ENCODE measurements around the gene FNDC5.

Gene FNDC5

GRCh38 chr1:32864375-32865019, 6.2 kb downstream of the FNDC5 start:
- DNase-seq = no peak

- DNase-seq = no peak
Measured at GRCh38 chr1:32863881-32864245, 6.8 kb downstream of the FNDC5 start.

DNA sequence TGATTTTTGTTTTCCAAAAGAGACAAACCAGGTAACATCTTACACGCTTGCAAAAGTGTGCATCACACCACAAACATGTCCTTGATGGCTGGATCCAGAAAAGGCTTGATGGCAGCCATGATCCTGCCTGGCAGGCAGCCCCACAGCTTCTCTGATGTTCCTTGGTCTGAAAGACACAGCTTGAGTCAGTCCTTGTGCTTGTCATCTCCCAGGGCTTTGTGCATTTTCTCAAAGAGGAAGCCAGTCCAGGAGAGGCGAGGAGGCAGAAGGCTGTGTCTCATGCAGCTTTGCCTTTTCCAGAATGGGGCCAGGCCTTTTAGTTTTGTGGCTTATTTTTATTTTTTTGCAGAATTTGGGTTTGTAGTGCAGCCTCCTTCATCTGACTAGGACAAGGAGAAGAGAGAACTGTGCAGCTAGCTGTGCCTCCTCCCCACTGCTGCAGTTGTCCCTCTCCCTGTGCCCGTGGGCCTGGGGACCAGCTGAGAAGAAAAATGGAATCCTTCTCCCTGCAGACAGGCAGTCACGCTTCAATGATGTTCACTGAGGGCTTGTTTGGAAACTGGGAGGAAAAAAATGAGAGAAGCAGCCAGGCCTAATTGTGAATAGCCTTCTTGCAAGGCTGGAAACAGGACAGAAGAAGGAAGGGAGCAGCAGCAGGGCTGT, 7.4 kb downstream of the FNDC5 start:
- DNase-seq = peak in 1 of 3 experiments; percentile 29

DNA sequence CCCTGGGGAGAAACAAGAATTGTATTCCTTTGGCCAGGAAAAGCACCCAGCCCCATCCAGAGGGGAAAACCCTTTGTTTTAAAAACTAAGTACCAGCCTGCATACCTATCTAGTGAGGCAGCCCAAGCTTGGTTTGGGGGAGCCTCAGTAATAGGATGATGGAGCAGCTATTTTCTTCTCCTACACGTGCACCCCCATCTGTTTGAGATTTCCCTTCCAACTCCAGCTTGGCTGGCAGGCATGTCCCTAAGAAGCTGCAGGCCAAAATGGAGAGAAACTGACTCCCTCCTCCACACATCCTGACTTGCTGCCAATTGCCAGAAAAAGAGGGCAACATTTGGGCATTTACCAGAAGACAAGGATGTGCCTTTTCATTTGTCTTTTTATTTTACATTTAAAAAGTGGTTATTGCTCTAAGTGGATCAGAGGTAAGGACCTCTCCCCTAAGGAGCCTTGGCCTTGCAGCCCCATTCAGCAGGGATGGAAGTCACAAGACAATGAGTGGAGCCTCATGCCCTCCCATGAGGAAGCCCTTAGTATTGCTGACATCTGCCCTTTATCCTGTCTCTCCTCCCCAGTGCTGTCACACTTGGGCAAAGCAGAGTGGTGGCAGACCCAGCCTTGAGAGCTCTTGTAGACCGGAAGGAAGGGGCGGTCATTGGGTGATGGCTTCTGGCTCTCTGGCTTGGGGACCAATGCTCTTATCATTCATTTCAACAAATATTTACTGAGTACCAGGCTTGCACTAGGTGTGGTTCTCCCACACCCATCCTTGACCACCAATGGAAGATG, 8.6 kb downstream of the FNDC5 start:
- no peak for DNase-seq

DNA sequence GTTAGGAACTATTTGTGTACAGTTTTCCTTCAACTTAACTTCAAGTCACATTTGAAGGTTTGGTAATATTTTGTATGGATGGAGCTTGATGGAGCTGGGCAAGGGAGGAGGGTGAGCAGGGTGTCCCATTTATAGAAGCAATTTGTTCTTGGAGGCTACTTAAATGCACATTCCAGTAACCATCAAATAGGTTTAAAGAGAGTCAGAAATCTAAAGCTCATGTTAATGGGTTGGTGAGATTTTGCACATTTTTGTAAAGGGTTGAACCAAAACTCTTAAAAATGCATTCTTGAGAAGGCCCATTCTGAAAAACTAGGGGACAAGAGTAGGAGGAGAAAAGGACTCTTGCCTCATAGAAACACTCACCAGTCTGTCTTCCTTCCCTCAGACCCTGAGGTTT, 10.1 kb downstream of the FNDC5 start:
- DNase-seq = no peak

DNA sequence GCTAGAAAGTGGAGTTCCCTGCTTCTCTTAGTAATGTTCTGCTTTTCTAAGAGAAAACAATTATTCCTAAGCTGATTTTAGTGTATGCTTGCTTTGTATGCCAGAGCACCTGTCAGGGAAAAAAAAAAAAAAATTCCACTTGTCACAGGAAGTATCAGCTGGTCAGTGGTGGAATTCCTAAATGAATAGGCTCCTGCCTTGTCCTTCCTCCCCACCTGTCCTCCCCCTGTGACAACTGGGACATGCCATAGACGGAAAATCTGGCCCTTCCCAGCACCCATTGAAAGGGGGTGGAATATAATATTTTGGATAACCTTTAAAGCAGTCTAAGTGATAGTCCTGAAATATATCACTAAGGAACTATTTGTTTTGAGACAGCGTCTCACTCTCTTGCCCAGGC, 10.8 kb downstream of the FNDC5 start:
- no peak for DNase-seq

GRCh38 chr1:32858791-32859190, 11.9 kb downstream of the FNDC5 start:
- no peak for DNase-seq

DNA sequence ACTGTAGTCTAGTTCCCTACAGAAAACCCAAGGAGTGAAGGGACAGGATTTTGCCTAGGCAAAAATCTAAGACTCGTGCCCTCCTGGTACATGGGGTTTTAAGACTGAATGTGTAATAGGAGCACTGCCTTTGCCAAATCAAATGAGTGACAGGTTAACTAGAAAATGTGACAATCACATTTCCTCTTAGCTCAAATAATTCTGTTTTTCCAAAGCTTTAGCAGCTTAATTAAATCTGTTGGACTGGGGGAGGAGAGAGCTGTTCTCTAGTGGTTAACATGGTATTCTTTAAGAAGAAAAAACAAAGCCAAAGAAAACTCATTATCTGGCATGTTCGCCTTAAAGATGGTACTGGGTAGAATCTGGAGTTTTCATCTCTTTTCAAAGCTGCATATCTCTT, 12.6 kb downstream of the FNDC5 start:
- DNase-seq = no peak

- DNase-seq = no peak
Measured at GRCh38 chr1:32855861-32856617, 14.7 kb downstream of the FNDC5 start.

DNA sequence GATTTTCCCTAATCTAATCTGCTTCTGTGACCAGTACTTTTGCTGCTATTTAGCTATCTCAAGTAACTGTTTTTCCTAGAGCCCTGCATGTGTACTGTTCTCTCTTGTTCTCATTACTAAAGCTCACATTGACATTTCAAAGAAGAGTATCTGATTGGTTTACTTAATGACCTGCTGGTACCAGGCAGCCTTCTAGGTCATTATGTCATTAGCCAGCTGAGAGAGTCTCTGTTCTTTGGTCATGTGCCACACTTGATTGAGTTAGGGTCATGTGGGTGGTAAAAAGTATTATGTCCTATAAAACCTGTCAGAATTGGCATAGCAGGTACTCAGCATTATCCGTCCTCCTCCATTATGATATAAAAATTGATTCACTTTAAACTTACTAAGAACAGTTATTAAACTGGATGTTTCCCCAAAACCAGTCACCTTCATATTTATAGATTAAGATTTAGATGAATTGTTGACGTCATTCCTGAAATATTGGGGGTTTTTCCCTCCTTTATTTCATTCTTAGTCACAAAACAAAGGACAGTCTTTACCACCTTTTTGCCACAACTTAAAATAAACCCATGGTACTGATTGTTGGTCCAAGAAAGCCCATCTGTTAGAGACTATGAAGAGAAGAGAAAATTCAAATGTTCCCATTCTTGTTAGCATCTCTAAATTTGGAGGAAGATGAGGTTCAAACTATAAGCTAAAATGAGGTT, 22.2 kb downstream of the FNDC5 start:
- peak in 2 of 3 experiments; percentile 17 to 74 for DNase-seq

GRCh38 chr1:32831878-32832277, 38.8 kb downstream of the FNDC5 start:
- no peak for DNase-seq

DNA sequence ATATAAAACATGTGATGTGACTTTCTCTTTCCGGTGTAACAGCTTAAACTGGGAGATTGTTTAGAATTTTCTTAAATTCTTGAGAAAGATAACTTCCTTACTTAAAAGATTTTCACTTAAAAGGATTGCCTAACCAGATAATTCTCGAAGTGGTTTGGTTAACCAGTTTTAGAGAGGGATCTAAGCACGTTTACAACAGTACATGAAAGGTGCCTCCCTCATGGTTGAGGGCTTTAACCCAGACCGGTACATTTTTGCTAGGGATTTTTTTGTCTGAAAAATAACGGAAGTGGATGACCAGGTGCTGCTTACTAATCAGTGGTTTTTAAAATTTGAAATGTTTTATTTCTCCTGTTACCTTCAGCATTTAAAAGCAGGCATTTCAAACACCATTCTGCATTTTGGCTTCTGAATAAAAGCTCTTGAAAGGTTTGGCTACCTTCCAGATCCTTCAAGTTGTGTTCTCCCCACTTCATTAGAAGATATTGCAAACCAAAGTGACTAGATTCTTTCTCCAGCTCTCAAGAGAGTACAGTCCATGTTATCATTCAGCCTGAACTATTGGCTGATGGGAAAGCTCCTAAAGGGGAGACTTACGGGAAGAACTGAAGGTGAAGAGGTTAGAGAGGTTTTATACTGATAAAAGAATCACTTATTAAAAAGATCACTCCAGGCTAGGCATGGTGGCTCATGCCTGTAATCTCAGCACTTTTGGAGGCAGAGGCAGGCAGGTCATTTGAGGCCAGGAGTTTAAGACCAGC, 40.4 kb downstream of the FNDC5 start:
- peak in 1 of 3 experiments; percentile 82 for DNase-seq

DNA sequence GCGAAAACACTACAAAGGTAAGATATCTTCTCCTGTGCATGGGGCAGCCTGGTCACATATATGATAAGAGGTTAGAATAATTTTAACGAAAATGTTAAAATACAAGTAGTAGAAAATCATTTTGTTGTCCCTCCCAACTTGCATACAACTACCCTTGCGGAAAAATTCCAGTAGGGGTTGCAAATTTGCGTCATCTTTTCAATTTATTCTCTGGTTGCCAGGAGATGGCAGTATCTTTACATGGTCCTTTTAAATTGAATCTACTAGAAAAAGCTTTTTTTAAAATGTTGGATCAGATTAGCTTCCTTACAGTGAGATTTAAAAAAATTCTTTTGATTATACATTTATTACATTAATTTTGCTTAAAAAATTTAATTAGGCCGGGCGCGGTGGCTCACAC, 42.4 kb downstream of the FNDC5 start:
- peak in 1 of 3 experiments; percentile 25 for DNase-seq

DNA sequence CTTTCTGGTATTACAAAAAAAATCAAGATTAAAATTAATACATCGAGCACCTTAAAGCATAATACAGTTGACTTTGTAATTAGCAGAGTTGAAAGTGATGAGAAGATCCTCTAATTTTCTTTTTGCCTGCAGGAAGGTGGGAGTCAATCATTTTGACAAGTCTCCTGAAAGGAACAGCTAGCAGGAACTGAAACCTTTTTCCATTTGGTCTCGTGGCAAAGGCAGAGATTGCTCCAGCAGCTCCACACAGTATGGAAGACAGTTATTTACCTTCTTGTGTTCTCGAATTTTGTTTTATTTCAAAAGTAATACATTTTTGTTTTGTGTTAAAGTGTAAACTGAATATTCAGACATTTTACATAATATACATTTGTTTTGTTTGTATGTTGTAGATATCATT, 45.5 kb downstream of the FNDC5 start:
- no peak for DNase-seq

DNA sequence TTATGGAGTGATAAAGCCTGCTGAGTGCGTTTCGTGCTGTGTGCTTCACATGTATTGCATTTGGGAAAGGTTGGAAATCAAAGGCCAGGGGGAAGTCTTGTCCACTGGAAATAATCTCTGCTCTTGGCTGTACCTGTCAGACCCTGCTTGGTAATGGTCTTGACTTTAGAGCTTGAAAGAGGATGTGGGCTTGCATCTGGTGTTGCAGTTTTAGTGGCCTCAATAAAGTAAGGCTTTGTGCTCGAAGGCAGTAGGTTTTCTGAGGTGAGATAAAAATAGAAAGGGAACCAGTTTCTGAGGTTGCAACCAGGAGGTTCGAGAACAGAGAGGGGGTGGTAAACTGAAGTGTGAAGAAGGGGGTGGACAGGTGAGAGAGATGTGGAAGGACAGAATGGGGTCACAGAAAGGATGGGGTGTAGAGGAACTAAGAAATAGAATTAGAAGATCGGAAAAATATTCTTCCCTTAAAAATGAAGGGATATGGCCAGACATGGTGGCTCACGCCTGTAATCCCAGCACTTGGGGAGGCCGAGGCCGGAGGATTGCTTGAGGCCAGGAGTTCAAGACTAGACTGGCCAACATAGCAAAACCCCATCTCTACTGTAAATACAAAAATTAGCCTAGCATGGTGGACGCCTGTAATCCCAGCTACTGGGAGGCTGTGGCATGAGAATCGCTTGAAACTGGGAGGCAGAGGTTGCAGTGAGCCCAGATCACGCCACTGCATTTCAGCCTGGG, 51.7 kb downstream of the FNDC5 start:
- peak in 2 of 3 experiments; percentile 39 to 69 for DNase-seq

DNA sequence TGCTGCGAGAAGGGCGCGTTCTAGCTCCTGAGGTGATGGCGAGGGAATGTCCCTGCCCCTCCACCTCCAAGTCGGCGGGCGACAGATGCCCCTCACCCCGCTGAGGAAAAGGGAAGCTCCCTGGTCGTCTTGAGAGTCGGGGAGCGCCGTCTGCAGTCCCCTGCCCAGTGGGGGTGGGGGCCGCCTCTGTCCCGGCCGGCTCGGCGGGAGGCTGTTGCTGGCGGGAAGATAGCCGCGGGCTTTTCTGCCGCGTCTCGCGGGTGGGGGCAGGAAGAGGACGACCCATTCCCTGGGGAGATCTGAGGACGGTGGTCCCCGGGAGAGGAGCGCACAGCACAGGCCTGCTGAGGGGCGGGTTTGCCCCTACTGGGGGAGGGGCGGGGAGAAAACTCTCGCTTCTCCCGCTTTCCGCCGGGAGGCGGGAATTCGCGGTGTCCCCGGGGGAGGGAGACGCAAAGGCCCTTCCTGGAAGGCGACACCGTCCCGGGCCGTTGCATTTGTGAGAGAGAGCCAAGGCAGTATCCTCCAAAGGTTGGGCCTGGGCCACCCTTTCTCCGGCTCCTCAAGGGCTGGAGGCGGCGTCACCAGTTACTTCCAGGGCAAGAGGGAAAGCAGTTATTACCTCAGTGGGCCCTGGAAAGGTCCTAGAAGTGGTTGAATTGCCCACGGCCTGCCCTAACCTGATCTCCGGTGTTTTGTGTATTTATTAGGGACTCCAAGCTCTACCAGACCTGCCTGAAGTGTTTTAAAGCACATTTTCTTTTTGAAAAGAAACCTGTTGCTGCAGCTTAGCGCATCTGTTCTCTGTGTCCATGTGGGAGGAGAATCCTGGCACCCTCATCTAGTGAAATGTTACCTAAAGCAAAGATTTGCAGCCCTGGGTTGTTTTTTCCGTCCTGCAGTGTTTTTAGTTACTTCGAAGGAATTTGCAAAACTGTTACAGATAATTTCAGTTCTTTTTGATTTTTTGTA, 52.6 kb downstream of the FNDC5 start:
- DNase-seq = peak; percentile 87 to 92 (median 89)

DNA sequence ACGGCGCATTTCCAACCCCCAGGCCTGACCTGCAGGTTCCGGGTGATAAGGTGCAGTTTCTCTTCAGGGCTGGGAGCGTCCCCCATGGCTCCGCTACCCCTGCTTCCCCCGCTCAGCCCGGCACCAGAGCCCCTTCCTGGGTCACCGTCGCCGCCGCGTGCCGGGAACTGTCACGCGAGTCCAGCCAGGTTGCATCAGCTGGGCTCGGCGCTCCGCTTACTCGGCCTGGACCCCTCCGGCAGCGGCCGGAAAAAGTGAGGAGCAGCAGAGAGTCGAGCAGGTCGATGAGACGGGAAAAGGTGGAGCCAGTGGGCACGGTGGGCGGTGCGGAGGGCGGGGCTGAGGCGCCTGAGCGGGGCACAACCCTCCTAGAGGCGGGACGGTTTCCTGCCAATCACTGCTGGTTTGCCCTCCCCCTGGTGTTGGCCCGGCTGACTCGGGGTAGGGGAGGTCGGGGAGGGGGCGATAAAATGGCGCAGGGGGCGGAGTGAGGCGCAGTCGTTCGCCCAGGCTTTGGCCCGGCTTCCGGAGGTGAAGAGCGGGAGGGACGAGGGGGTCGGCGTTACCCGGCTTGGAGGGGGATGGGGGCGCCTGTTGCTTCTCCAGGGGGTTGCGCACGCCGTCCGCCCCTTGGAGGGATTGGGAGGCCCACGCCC, 53.4 kb downstream of the FNDC5 start, which contains the start of the genes S100PBP and YARS1:
S100PBP (plus strand) TSS at position 495 of the 656 bp plus-strand sequence. CDS start 8,447 bp downstream, outside the sequence.
YARS1 (minus strand) TSS at position 200 of the 656 bp plus-strand sequence; CDS start at position 86, 114 bp downstream.
- DNase-seq = peak; percentile 97 to 98 (median 97)

- peak in 1 of 3 experiments; percentile 76 for DNase-seq
Measured at GRCh38 chr1:32816676-32817158, 54.0 kb downstream of the FNDC5 start.

Measured in NCI-H1417 (cell line).